K562 (cell line): Measurements from ENCODE around the gene C1orf105. TPM values are rescaled to one million over a fixed set of nuclear protein-coding genes. Genes with fewer than 3 reads are reported as not detected.

Experiments used
- BHLHE40 ChIP-seq: IDR thresholded peaks from 2 replicates; pipeline ENCODE4 v1.6.1; 2011; ENCODE audit warnings: low read length, improper control_type of control experiment
- CHCHD3 ChIP-seq: fragments of 250-450 bp; sonication (Bioruptor Pico); IDR thresholded peaks from 2 replicates; pipeline ENCODE4 v2.1.2; 2022; ENCODE audit warnings: mild to moderate bottlenecking
- ELF4 ChIP-seq: fragments of 450-650 bp; formaldehyde crosslinking; IDR thresholded peaks from 2 replicates; pipeline ENCODE4 v1.4.0; 2022; ENCODE audit warnings: missing genetic modification characterization
- FOSL1 ChIP-seq: fragments of 200-800 bp; sonication (Bioruptor generic); conservative IDR thresholded peaks from 2 replicates; pipeline ENCODE4 v1.6.1; 2016; ENCODE audit warnings: missing genetic modification characterization, missing compliant biosample characterization
- HDAC1 ChIP-seq, 2 experiments: fragments of 450-650 bp; IDR thresholded peaks; 2 replicates each; pipeline ENCODE4 v1.6.1; 2016 to 2017; ENCODE audit warnings: inconsistent platforms in 1 of 2, mild to moderate bottlenecking in 1 of 2, moderate library complexity in 1 of 2
- HLTF ChIP-seq: fragments of 450-650 bp; IDR thresholded peaks from 2 replicates; pipeline ENCODE4 v1.6.1; 2016
- MAFG ChIP-seq: fragments of 450-650 bp; conservative IDR thresholded peaks from 2 replicates; pipeline ENCODE4 v1.6.1; 2016; ENCODE audit warnings: missing genetic modification characterization, missing compliant biosample characterization
- NFIX ChIP-seq: fragments of 250-450 bp; sonication (Bioruptor Pico); IDR thresholded peaks from 2 replicates; pipeline ENCODE4 v1.4.0; 2020; ENCODE audit warnings: low read depth, mild to moderate bottlenecking, moderate library complexity
- PHF8 ChIP-seq: fragments of 200-600 bp; sonication (generic); IDR thresholded peaks from 2 replicates; pipeline ENCODE4 v1.6.1; 2012; ENCODE audit warnings: mixed run types, mild to moderate bottlenecking, inconsistent platforms, low read length, moderate library complexity, borderline replicate concordance
- RBFOX2 ChIP-seq: fragments of 200-400 bp; formaldehyde crosslinking; IDR thresholded peaks from 2 replicates; pipeline ENCODE4 v1.6.1; 2017; ENCODE audit warnings: low read depth, mild to moderate bottlenecking, low read length, moderate library complexity
- RBM39 ChIP-seq: fragments of 200-400 bp; formaldehyde crosslinking; optimal IDR thresholded peaks from 2 replicates; pipeline ENCODE3; 2018; ENCODE audit warnings: low read depth, low read length
- SOX6 ChIP-seq: fragments of 450-650 bp; IDR thresholded peaks from 2 replicates; pipeline ENCODE4 v1.6.1; 2014; ENCODE audit warnings: mild to moderate bottlenecking
- TFAP4 ChIP-seq: sonication (generic); formaldehyde crosslinking; IDR thresholded peaks from 2 replicates; pipeline ENCODE4 v1.8.0; 2022; ENCODE audit warnings: missing genetic modification reagents, mild to moderate bottlenecking, moderate library complexity, borderline replicate concordance
- TSHZ1 ChIP-seq: fragments of 250-450 bp; sonication (Bioruptor Pico); IDR thresholded peaks from 2 replicates; pipeline ENCODE4 v1.4.0; 2020; ENCODE audit warnings: mild to moderate bottlenecking, moderate library complexity
- ZNF197 ChIP-seq: fragments of 200-800 bp; sonication (Bioruptor generic); IDR thresholded peaks from 2 replicates; pipeline ENCODE4 v1.6.1; 2016; ENCODE audit warnings: low read depth, missing genetic modification characterization, missing compliant biosample characterization
- ZNF277 ChIP-seq: fragments of 250-450 bp; sonication (Bioruptor Pico); IDR thresholded peaks from 2 replicates; pipeline ENCODE4 v1.8.0; 2022; ENCODE audit warnings: inconsistent platforms, mild to moderate bottlenecking, moderate library complexity, borderline replicate concordance
- ZSCAN32 ChIP-seq: fragments of 450-650 bp; formaldehyde crosslinking; IDR thresholded peaks from 2 replicates; pipeline ENCODE4 v1.4.0; 2020; ENCODE audit warnings: mild to moderate bottlenecking, moderate library complexity
- polyA plus RNA-seq, 8 experiments: library from polyadenylated mRNA; depleted of rRNA in 4 of 8; stranded (reverse) in 5 of 8; unstranded in 3 of 8; fragments of >200 nt; fragmentation: Nextera tagmentation in 2 of 8; fragmentation: Illumina TruSeq in 1 of 8; extraction: Ambion mirVana in 2 of 8; extraction: Trizol in 1 of 8; gene quantifications; 2 replicates each; pipeline versions ENCODE4 v1.2.1 to v1.2.3, GENCODE V29; 2011 to 2014; ENCODE audit warnings: inconsistent platforms in 1 of 8, missing spikeins in 1 of 8
- total RNA-seq, 7 experiments: library from RNA; depleted of rRNA in 6 of 7; stranded (reverse); fragments of >200 nt in 6 of 7; fragmentation: Illumina TruSeq in 2 of 7; extraction: Trizol in 2 of 7; gene quantifications; 2 replicates each; pipeline versions ENCODE4 v1.2.1 to v1.2.3, GENCODE V29; 2011 to 2021; ENCODE audit warnings: low replicate concordance in 1 of 7
- TF ChIP-seq, protein P1 (sequence below): fragments of 450-650 bp; formaldehyde crosslinking; IDR thresholded peaks from 2 replicates; pipeline ENCODE4 v1.4.0; 2020; ENCODE audit warnings: mild to moderate bottlenecking, mixed read lengths
- TF ChIP-seq, protein P2 (sequence below): fragments of 250-450 bp; sonication (Bioruptor Pico); IDR thresholded peaks from 2 replicates; pipeline ENCODE4 v1.4.0; 2020; ENCODE audit warnings: mild to moderate bottlenecking, moderate library complexity, borderline replicate concordance

Gene C1orf105
- total and polyA plus RNA-seq, 9 of the 15 experiments (the other 6 are each of a cell fraction or from before 2014, with no cell fraction given), result 0.08 TPM; not detected in 8

- TF ChIP-seq RBM39 (no peak), PHF8 (no peak), TFAP4 (0 out of 2 replicates have a peak, but pooled peaks have one; percentile 14), ELF4 (CRISPR knock-in tag) (no peak), CHCHD3 (no peak), HLTF (peak; percentile 53; the same call in 1 of the 2 replicates), MAFG (tag) (no peak), FOSL1 (peak; percentile 93), NFIX (CRISPR knock-in tag) (no peak), TSHZ1 (CRISPR knock-in tag) (no peak), HDAC1 (IDR thresholded peaks at IDR 0.05) (peak; percentile 6 to 73; a peak in 2 of 4 replicates), ZNF197 (CRISPR knock-in tag) (no peak), ZSCAN32 (CRISPR knock-in tag) (no peak), ZNF277 (no peak), BHLHE40 (0 out of 2 replicates have a peak, but pooled peaks have one; percentile 35), RBFOX2 (no peak), SOX6 (peak; percentile 74)
- TF ChIP-seq, protein P1, sequence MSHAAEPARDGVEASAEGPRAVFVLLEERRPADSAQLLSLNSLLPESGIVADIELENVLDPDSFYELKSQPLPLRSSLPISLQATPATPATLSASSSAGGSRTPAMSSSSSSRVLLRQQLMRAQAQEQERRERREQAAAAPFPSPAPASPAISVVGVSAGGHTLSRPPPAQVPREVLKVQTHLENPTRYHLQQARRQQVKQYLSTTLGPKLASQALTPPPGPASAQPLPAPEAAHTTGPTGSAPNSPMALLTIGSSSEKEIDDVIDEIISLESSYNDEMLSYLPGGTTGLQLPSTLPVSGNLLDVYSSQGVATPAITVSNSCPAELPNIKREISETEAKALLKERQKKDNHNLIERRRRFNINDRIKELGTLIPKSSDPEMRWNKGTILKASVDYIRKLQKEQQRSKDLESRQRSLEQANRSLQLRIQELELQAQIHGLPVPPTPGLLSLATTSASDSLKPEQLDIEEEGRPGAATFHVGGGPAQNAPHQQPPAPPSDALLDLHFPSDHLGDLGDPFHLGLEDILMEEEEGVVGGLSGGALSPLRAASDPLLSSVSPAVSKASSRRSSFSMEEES (CRISPR knock-in tag), result no peak
- TF ChIP-seq, protein P2, sequence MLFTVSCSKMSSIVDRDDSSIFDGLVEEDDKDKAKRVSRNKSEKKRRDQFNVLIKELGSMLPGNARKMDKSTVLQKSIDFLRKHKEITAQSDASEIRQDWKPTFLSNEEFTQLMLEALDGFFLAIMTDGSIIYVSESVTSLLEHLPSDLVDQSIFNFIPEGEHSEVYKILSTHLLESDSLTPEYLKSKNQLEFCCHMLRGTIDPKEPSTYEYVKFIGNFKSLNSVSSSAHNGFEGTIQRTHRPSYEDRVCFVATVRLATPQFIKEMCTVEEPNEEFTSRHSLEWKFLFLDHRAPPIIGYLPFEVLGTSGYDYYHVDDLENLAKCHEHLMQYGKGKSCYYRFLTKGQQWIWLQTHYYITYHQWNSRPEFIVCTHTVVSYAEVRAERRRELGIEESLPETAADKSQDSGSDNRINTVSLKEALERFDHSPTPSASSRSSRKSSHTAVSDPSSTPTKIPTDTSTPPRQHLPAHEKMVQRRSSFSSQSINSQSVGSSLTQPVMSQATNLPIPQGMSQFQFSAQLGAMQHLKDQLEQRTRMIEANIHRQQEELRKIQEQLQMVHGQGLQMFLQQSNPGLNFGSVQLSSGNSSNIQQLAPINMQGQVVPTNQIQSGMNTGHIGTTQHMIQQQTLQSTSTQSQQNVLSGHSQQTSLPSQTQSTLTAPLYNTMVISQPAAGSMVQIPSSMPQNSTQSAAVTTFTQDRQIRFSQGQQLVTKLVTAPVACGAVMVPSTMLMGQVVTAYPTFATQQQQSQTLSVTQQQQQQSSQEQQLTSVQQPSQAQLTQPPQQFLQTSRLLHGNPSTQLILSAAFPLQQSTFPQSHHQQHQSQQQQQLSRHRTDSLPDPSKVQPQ (CRISPR knock-in tag), result no peak
Observed at GRCh38 chr1:172442404-172442803, 21.9 kb downstream of the C1orf105 start (continued).
